Memory B cell (primary cell): ENCODE data around the gene TEX48.

Source experiments
- ATAC-seq: fragments of 150-1000 bp; cut with Tn5 transposase; 2 replicates; pipeline ENCODE4 v1.10.0; 2021; ENCODE audit warnings: low read depth, mild to moderate bottlenecking, moderate library complexity
- DNase-seq, 2 donors: peaks; one replicate each; pipeline ENCODE4 v3.0.0; 2022; ENCODE audit warnings: low spot score in 2 of 2
- H3K27ac Mint-ChIP-seq: one replicate; pipeline ENCODE4 v1.8.0; 2022; ENCODE audit warnings: mild to moderate bottlenecking, moderate library complexity, mixed read lengths
- H3K27me3 Mint-ChIP-seq: one replicate; pipeline ENCODE4 v1.8.0; 2022; ENCODE audit warnings: mixed read lengths
- H3K36me3 Mint-ChIP-seq: one replicate; pipeline ENCODE4 v1.8.0; 2022; ENCODE audit warnings: mild to moderate bottlenecking, mixed read lengths
- H3K4me1 Mint-ChIP-seq: one replicate; pipeline ENCODE4 v1.8.0; 2022; ENCODE audit warnings: mixed read lengths
- H3K4me3 Mint-ChIP-seq: one replicate; pipeline ENCODE4 v1.8.0; 2022; ENCODE audit warnings: mild to moderate bottlenecking, moderate library complexity, mixed read lengths
- H3K9me3 Mint-ChIP-seq: one replicate; pipeline ENCODE4 v1.8.0; 2022; ENCODE audit warnings: mixed read lengths

TEX48 gene

DNA sequence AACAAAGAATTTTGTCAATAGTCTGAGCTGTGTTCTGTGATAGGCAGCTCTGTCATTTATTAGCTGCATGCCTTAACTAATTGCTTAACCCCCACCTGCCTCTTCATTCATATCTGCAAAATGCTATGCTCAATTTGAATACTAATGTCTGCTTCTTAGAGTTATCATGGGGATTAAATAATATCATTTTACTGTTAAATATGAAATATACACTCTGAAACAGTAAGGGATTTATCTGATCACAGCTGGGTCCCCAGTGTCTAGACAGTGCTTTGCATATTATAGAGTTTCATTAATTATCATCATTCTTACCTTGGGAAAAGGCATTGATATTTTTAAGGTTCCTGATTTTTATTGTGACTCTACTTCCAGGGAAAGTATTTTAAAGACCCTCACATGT lies 12.0 kb downstream of the TEX48 start:
- peaks cover 4% of the 10 kb centered on the region for H3K36me3 Mint-ChIP-seq
- ATAC-seq (no peak), DNase-seq (no peak)
- no peak overlapping the region for H3K4me3 Mint-ChIP-seq
- peaks cover 6% of the 10 kb centered on the region for H3K27me3 Mint-ChIP-seq
- H3K9me3 Mint-ChIP-seq: peaks cover 2% of the 10 kb centered on the region
- no peak overlapping the region for H3K27ac Mint-ChIP-seq
- H3K4me1 Mint-ChIP-seq: peaks cover 2% of the 10 kb centered on the region

DNA sequence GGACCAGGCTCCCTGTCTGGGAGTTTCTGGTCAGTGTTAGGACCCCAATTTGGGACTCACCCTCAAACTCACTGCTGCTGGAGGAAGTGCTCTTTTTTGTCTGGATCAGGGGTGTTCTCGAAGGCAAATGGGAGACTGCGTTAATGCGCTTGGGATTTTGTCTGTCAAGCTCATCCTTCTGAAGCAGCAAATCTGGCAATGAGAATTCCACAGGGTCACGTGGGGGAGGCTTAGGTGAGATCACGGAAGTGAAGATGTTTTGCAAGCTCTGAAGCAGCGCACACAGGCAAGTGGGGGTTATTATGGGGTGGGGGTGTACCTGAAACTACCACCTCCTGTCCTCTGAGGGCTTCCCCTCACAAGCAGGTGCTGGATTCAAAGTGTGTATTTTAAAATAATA lies 13.8 kb downstream of the TEX48 start:
- H3K27me3 Mint-ChIP-seq: peaks cover 2% of the 10 kb centered on the region
- no peaks in the 10 kb centered on the region for H3K9me3 Mint-ChIP-seq
- no peak for DNase-seq
- no peak overlapping the region for H3K4me3 Mint-ChIP-seq
- no peak for ATAC-seq
- H3K36me3 Mint-ChIP-seq: no peaks in the 10 kb centered on the region
- no peak overlapping the region for H3K27ac Mint-ChIP-seq
- H3K4me1 Mint-ChIP-seq: no peaks in the 10 kb centered on the region

DNA sequence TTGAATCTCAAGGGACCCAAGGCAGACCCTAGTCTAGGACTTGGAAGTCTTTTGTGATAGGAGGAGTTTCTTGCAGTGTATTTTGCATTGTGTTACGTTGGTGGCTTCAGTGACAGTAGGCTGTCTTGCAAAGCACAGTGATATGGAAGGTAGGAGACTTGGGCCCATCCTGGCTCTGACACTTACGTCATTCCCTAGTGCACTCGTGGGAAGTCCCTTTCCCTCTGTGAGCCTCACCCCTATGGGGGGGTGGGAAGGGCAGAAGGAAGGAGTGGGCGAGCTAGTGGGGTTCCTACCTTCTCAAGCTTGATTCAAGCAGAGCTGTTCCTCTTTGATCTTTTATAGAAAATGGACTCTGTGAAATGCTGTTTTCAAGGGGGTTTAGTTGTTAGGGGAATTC lies 15.1 kb downstream of the TEX48 start:
- ATAC-seq: peak; percentile 26
- no peak overlapping the region for H3K27ac Mint-ChIP-seq

DNA sequence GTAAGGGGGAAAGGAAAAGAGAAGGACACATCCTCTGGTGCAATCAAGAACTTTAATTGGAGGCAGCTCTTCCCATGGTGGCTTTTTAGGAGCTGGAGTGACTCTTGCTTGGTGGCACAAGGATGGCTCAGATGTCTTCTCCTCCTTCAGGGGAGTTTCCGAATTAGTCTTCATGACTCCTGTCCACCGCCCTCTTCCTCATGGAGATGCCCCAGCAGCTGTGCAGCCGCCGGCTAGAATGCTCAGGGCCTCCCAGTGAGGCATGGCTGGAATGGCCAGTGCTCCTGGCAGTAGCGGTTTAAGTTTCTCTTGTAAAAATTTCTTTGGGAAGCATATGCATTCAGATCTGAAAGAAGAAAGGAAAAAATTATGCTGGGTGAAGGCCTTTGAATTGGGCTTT lies 15.6 kb downstream of the TEX48 start:
- H3K4me1 Mint-ChIP-seq: peaks cover 4% of the 10 kb centered on the region
- DNase-seq (no peak), ATAC-seq (no peak)
- H3K9me3 Mint-ChIP-seq: no peaks in the 10 kb centered on the region
- no peak overlapping the region for H3K27ac Mint-ChIP-seq
- no peak overlapping the region for H3K4me3 Mint-ChIP-seq
- H3K36me3 Mint-ChIP-seq: no peaks in the 10 kb centered on the region
- H3K27me3 Mint-ChIP-seq: peaks cover 3% of the 10 kb centered on the region

More for the DNA sequence above, 15.1 kb downstream of the TEX48 start:
- Mint-ChIP-seq H3K27me3 (peaks cover 3% of the 10 kb centered on the region), H3K4me3 (no peak overlapping the region), H3K36me3 (no peaks in the 10 kb centered on the region), H3K9me3 (no peaks in the 10 kb centered on the region), H3K4me1 (peaks cover 4% of the 10 kb centered on the region)
- no peak for DNase-seq

DNA sequence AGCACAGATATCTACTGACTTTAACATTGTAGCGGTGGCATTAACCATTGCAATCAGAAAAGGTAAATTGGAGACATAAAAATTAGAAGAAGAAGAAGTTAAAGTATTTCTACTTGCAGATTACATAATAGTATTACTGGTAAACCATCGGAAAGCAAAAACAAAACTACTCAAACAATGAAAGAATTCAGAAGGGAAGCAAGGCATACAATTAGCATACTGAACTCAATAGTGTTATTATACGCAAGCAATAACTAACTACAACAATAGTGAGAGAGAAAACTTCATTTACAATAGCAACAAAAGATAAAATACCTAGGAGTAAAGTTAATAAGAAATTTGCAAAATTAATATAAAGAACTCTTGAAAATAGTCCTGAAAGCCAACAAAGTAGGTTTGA lies 17.8 kb downstream of the TEX48 start:
- Mint-ChIP-seq H3K36me3 (peaks cover 5% of the 10 kb centered on the region), H3K4me1 (peaks cover 4% of the 10 kb centered on the region), H3K4me3 (no peak overlapping the region), H3K27ac (no peak overlapping the region), H3K9me3 (no peaks in the 10 kb centered on the region), H3K27me3 (peaks cover 3% of the 10 kb centered on the region)
- DNase-seq (no peak), ATAC-seq (no peak)

DNA sequence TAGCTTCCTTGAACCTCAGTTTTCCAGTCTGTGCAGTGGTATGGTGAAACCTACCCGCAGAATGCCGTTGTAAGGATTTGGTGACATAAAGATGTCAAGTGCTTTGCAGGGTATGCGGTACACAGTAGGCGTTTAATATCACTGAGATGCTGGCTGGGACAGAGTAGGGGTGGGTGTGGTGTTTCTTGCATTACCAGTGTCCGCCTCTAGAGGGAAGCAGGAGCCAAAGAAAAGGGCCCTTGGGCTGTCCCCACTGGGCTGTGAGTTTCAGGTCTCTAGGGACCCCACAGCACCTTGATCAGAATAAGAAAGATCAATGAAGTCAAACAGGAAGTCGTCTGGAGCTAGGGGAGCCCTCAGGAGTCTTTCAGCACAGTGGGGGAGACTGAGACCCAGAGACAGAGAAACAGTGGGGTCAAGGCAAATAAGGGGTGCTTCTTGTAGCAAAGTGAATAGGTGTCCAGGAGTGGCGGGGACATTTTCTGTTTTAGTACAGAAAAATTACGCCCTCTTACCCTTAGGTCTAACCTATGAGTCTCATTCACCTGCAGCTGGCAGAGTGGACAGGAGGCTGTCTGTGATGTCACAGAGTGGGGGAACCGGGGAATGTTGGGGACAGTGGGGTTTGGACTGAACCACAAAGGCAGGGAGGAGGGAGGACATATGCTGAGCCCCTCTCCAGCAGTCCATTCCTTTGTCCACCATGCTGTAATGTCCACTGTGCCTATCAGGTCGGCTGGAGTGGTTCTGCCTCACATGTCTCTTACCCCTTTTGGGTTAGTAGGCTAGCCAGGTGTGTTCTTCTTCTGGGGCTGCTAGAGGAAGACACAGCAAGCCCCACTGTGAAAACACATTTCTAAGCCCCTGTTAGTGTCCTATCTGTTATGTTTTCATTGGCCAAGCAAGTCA lies 19.7 kb downstream of the TEX48 start:
- peaks cover 8% of the 10 kb centered on the region for H3K36me3 Mint-ChIP-seq
- peaks cover 4% of the 10 kb centered on the region for H3K4me1 Mint-ChIP-seq
- DNase-seq (peak; percentile 62 to 68), ATAC-seq (peak; percentile 89)
- no peak overlapping the region for H3K4me3 Mint-ChIP-seq
- H3K27ac Mint-ChIP-seq: no peak overlapping the region
- H3K27me3 Mint-ChIP-seq: peaks cover 1% of the 10 kb centered on the region
- no peaks in the 10 kb centered on the region for H3K9me3 Mint-ChIP-seq

DNA sequence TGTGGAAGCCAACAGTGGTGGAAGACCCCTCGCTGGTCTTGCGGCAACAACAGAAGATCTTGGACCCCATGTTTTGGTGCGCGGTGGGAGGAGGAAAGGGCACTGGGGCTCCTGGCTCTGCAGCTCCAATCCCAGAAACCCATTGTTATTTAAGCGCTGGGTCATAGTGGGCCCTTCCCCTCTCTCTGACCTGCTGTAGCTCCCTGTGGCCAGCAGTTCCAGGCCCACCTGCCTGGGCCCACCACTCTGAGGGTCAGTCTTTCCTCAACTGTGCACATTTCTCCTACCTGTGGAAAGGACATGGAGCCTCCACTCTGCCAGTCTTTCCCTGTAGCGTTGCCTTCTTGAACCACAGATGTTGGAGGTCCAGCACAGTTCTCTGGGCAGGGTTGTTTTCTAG lies 24.3 kb downstream of the TEX48 start, which contains the start of gene TEX53:
Gene TEX53, minus strand, starts transcription at position 101 of the 400 bp plus-strand sequence. Its CDS starts 31 bp downstream, at position 70.
- H3K9me3 Mint-ChIP-seq: no peaks in the 10 kb centered on the region
- peaks cover 8% of the 10 kb centered on the region for H3K36me3 Mint-ChIP-seq
- H3K27me3 Mint-ChIP-seq: peaks cover 1% of the 10 kb centered on the region
- H3K27ac Mint-ChIP-seq: no peak within 1 kb of the TSS
- H3K4me1 Mint-ChIP-seq: peaks cover 14% of the 10 kb centered on the region
- H3K4me3 Mint-ChIP-seq: no peak within 1 kb of the TSS
- ATAC-seq (no peak), DNase-seq (no peak)

DNA sequence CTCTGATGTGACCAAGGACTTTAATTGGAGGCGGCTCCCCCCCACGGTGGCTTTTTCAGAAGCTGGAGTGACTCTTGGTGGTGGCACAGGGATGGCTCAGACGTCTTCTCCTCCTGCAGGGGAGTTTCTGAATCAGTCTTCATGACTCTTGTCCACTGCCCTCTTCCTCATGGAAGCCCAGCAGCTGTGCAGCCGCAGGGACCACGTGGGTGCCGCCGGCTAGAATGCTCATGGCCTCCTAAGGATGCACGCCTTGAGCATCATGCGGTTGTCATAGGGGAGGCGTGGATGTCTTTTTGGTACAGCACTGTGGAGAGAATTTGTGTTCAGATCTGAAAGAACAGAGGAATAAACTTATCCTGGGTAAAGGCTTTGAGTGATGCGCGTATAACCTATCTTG lies 25.7 kb downstream of the TEX48 start:
- ATAC-seq (no peak), DNase-seq (no peak)
- H3K27ac Mint-ChIP-seq: no peak overlapping the region
- no peaks in the 10 kb centered on the region for H3K27me3 Mint-ChIP-seq
- H3K4me3 Mint-ChIP-seq: no peak overlapping the region
- H3K36me3 Mint-ChIP-seq: peaks cover 8% of the 10 kb centered on the region
- no peaks in the 10 kb centered on the region for H3K9me3 Mint-ChIP-seq
- H3K4me1 Mint-ChIP-seq: peaks cover 16% of the 10 kb centered on the region

DNA sequence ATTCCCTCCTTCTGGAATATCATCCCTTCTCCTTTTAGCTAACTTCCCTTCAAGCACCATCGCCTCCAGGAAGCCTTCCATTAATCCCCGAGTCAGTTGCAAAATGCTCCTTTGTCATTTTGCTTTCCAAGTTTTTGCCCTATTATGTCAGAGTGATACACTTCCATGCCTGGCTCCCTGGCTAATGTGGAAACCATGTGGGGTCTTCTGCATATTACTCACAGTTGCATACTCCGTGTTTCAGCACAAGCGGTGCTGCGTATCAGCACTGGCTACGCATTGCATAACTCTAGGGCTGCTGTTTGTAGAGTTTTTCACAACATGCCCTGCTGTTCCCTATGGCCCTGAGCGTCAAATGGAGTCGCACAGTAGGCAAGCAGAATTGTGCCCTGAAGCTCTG lies 26.3 kb downstream of the TEX48 start:
- peaks cover 8% of the 10 kb centered on the region for H3K36me3 Mint-ChIP-seq
- peaks cover 16% of the 10 kb centered on the region for H3K4me1 Mint-ChIP-seq
- H3K27ac Mint-ChIP-seq: no peak overlapping the region
- H3K9me3 Mint-ChIP-seq: no peaks in the 10 kb centered on the region
- H3K4me3 Mint-ChIP-seq: no peak overlapping the region
- DNase-seq (no peak), ATAC-seq (no peak)
- no peaks in the 10 kb centered on the region for H3K27me3 Mint-ChIP-seq

DNA sequence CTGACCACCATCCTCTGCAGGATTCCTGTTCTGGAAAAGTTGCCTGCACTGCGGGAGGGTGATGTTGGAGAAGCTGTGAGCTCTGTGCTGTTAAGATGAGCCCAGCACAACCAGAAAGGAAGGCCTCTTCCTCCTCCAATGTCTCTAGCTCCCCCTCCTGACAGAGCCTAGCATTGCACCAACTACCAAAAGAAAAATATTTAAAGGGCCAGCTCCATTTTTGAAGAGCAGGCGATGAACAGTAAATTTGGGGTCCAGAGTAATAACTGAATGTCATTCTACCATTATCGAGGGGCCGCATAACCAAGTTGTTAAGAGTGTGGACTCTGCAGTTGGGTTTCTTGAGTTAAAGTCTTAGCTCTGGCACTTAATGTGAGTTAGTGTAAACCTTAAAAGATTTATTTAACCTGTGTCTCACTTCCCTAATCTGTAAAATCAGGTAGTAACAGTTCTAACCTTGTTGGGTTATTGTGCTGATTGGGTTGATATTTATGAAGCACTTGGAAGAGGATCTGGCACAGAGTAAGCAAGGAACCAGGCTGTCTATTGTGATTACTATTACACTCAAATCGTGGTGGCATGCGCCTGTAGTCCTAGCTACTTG lies 28.3 kb downstream of the TEX48 start:
- Mint-ChIP-seq H3K4me1 (peaks cover 16% of the 10 kb centered on the region), H3K27me3 (no peaks in the 10 kb centered on the region), H3K27ac (peak overlapping the region; percentile 84)

DNA sequence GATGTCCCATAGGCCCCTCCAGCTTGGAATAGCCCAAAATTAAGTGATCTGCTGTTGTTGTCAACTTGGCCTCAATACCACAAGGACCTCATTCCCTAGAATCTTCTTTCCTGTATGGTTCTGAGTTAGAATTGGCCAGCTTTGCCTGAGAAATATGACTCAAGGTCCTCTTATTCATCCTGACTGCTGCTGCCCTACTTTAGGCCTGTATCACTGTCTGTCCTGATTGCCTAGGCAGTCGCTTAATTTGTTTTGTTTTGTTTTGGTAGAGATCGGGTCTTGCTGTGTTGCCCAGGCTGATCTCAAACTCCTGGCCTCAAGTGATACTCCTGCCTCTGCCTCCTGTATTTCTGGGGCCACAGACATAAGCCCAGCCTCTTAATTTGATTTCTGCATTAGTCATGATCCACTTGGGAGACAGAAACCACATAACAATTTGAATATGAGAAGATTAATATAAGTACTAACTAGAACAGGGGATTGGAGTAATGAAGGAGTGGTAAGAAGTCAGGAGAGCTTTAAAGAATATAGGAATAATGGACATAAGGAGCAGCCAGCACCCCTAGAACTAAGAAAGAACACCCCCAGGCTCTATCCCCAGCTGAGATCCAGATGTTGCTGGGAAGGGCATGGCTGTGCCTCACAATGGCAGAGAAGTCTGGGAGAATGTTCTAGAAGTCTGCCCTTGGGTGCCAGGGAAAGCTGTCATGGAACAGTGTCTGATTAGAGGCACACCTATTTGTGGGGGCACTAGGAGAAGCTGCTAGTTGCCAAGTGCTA lies 29.0 kb downstream of the TEX48 start:
- Mint-ChIP-seq H3K4me3 (no peak overlapping the region), H3K27ac (peak overlapping the region; percentile 84)
- ATAC-seq: no peak

More for the DNA sequence above, 28.3 kb downstream of the TEX48 start:
- H3K36me3 Mint-ChIP-seq: peaks cover 11% of the 10 kb centered on the region
- peak; percentile 86 to 87 for DNase-seq
- no peak overlapping the region for H3K4me3 Mint-ChIP-seq
- H3K9me3 Mint-ChIP-seq: peaks cover 2% of the 10 kb centered on the region
- peak; percentile 86 for ATAC-seq

DNA sequence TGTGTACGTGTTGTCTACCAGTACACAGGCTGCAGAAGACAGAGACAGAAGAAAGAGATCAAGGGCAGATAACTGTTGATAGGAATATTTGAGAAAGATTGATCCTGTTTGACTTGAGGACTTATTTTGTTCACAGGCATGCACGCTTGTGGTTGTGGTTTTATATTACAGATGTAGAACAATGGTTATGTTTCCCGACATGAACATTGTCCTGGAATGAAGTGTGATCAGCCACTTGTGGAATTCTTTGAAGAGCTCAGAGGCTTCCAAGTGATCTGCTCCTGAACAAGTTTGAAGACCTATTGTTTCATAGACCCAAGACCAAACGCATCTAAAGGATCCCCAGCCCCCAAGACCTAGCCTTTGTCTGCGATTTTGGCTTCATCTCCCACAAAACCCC lies 38.1 kb downstream of the TEX48 start:
- DNase-seq: no peak
- H3K36me3 Mint-ChIP-seq: peaks cover 48% of the 10 kb centered on the region
- H3K4me3 Mint-ChIP-seq: no peak overlapping the region
- H3K27me3 Mint-ChIP-seq: no peaks in the 10 kb centered on the region
- ATAC-seq: no peak
- peaks cover 8% of the 10 kb centered on the region for H3K4me1 Mint-ChIP-seq
- peaks cover 6% of the 10 kb centered on the region for H3K9me3 Mint-ChIP-seq
- H3K27ac Mint-ChIP-seq: peak overlapping the region; percentile 16

More for the DNA sequence above, 29.0 kb downstream of the TEX48 start:
- peak in 1 of 2 donors; percentile 6 for DNase-seq
- Mint-ChIP-seq H3K36me3 (peaks cover 14% of the 10 kb centered on the region), H3K9me3 (peaks cover 2% of the 10 kb centered on the region), H3K4me1 (peaks cover 16% of the 10 kb centered on the region), H3K27me3 (no peaks in the 10 kb centered on the region)

DNA sequence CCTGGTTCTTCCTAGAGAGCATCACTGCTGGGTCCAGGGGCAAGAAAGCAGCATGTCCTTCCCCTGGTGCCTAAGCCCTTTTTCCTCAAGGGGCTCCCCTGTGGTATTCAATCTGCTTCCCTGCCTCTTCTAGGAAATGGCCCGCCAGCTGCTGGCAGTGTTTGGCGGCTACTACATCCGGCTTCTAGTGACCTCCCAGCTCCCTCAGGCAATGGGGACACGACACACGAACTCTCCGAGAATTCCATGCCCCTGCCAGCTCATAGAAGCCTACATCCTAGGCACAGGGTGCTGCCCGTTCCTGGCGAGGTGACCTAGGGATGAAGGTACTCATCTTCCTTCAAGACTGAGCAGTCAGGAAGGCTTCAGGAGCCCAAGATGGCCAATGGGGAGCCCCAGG lies 39.0 kb downstream of the TEX48 start:
- Mint-ChIP-seq H3K36me3 (peaks cover 46% of the 10 kb centered on the region), H3K27ac (peak overlapping the region; percentile 28), H3K9me3 (peaks cover 6% of the 10 kb centered on the region), H3K27me3 (no peaks in the 10 kb centered on the region), H3K4me3 (no peak overlapping the region), H3K4me1 (peaks cover 8% of the 10 kb centered on the region)
- no peak for DNase-seq
- ATAC-seq: no peak

DNA sequence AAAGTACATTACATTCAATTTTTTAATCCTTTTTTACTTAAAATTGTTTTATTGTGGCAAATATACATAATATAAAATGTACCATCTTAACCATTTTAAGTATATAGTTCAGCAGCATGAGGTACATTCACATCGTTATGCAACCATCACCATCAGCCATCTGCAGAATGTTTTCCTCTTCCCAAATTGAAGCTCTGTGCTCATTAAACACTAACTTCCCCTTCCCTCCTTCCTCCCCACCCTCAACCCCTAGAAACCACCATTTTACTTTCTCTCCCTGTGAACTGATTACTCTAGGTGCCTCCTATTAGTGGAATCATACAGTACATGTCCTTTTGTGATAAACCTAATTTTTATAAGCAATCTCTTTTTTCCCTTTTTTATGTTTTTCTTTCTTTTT lies 40.0 kb downstream of the TEX48 start:
- H3K36me3 Mint-ChIP-seq: peaks cover 42% of the 10 kb centered on the region
- ATAC-seq: no peak
- H3K4me1 Mint-ChIP-seq: peaks cover 8% of the 10 kb centered on the region
- no peak for DNase-seq
- no peaks in the 10 kb centered on the region for H3K27me3 Mint-ChIP-seq
- H3K27ac Mint-ChIP-seq: peak overlapping the region; percentile 48
- H3K4me3 Mint-ChIP-seq: no peak overlapping the region
- H3K9me3 Mint-ChIP-seq: peaks cover 2% of the 10 kb centered on the region
